H9 (cell line): ENCODE data around the gene NOC3L. TPM values are rescaled to one million over a fixed set of nuclear protein-coding genes. Genes with fewer than 3 reads are reported as not detected.

Experiments
- DNase-seq: peaks from one replicate; pipeline ENCODE4 v3.0.0-alpha.2; 2017
- H2AFZ ChIP-seq: one replicate; pipeline ENCODE4 v1.6.1; 2013; ENCODE audit warnings: mild to moderate bottlenecking, low read length, control low read depth, moderate library complexity
- H2AK5ac ChIP-seq: 2 replicates; pipeline ENCODE4 v1.6.1; 2013; ENCODE audit warnings: low read length, control low read depth, mixed read lengths; ENCODE audit not compliant: insufficient read length
- H2BK120ac ChIP-seq: one replicate; pipeline ENCODE4 v1.6.1; 2013; ENCODE audit warnings: low read depth, mild to moderate bottlenecking, low read length, control low read depth, inconsistent platforms; ENCODE audit not compliant: poor library complexity, severe bottlenecking
- H2BK12ac ChIP-seq: 2 replicates; pipeline ENCODE4 v1.6.1; 2013; ENCODE audit warnings: low read length, control low read depth, mixed read lengths, low read depth; ENCODE audit not compliant: insufficient read length
- H2BK15ac ChIP-seq: 2 replicates; pipeline ENCODE4 v1.6.1; 2013; ENCODE audit warnings: low read depth, low read length, control low read depth
- H2BK20ac ChIP-seq: one replicate; pipeline ENCODE4 v1.6.1; 2013; ENCODE audit warnings: low read depth, mild to moderate bottlenecking, low read length, control low read depth, inconsistent platforms; ENCODE audit not compliant: poor library complexity, severe bottlenecking
- H2BK5ac ChIP-seq: 2 replicates; pipeline ENCODE4 v1.6.1; 2013; ENCODE audit warnings: low read length, control low read depth, mixed read lengths; ENCODE audit not compliant: insufficient read length
- H3K14ac ChIP-seq: 2 replicates; pipeline ENCODE4 v1.6.1; 2013; ENCODE audit warnings: low read length, control low read depth; ENCODE audit not compliant: insufficient read depth
- H3K18ac ChIP-seq: 2 replicates; pipeline ENCODE4 v1.6.1; 2013; ENCODE audit warnings: low read depth, mild to moderate bottlenecking, mixed read lengths, low read length, control low read depth; ENCODE audit not compliant: insufficient read length
- H3K23ac ChIP-seq: 2 replicates; pipeline ENCODE4 v1.6.1; 2013; ENCODE audit warnings: low read length, control low read depth, mixed read lengths, low read depth; ENCODE audit not compliant: insufficient read length
- H3K23me2 ChIP-seq: 2 replicates; pipeline ENCODE4 v1.6.1; 2013; ENCODE audit warnings: low read depth, mild to moderate bottlenecking, mixed read lengths, low read length, control low read depth; ENCODE audit not compliant: insufficient read length, poor library complexity, severe bottlenecking
- H3K27ac ChIP-seq: 2 replicates; pipeline ENCODE4 v1.5.1; 2013; ENCODE audit warnings: low read length, control low read depth, mixed read lengths, low read depth; ENCODE audit not compliant: insufficient read length
- H3K27me3 ChIP-seq: 2 replicates; pipeline ENCODE4 v1.6.1; 2013; ENCODE audit warnings: low read length, control low read depth, inconsistent platforms; ENCODE audit not compliant: insufficient read depth
- H3K4ac ChIP-seq: 2 replicates; pipeline ENCODE4 v1.6.1; 2013; ENCODE audit warnings: low read depth, mild to moderate bottlenecking, control low read depth, inconsistent platforms, low read length, moderate library complexity
- H3K4me1 ChIP-seq: 2 replicates; pipeline ENCODE4 v1.6.1; 2013; ENCODE audit warnings: low read length, control low read depth, inconsistent platforms; ENCODE audit not compliant: insufficient read depth
- H3K4me2 ChIP-seq: 2 replicates; pipeline ENCODE4 v1.6.1; 2013; ENCODE audit warnings: low read length, control low read depth, mixed read lengths; ENCODE audit not compliant: insufficient read length, insufficient read depth
- H3K56ac ChIP-seq: 2 replicates; pipeline ENCODE4 v1.6.1; 2013; ENCODE audit warnings: low read depth, mild to moderate bottlenecking, mixed read lengths, low read length, control low read depth; ENCODE audit not compliant: insufficient read length
- H3K79me1 ChIP-seq: 2 replicates; pipeline ENCODE4 v1.6.1; 2013; ENCODE audit warnings: low read depth, mild to moderate bottlenecking, moderate library complexity, low read length, control low read depth, inconsistent platforms; ENCODE audit not compliant: insufficient read depth, poor library complexity, severe bottlenecking
- H3K79me2 ChIP-seq: 2 replicates; pipeline ENCODE4 v1.6.1; 2013; ENCODE audit warnings: low read length, control low read depth, inconsistent platforms; ENCODE audit not compliant: insufficient read depth
- H3K9ac ChIP-seq: 2 replicates; pipeline ENCODE4 v1.6.1; 2013; ENCODE audit warnings: low read length, control low read depth, mixed read lengths; ENCODE audit not compliant: insufficient read length; ENCODE audit errors: extremely low read depth
- H3K9me3 ChIP-seq: one replicate; pipeline ENCODE4 v1.6.1; 2013; ENCODE audit warnings: low read depth, low read length, inconsistent platforms; ENCODE audit not compliant: control insufficient read depth
- H3T11ph ChIP-seq: one replicate; pipeline ENCODE4 v1.6.1; 2013; ENCODE audit warnings: mild to moderate bottlenecking, low read length, control low read depth, inconsistent platforms
- H4K20me1 ChIP-seq: one replicate; pipeline ENCODE4 v1.6.1; 2013; ENCODE audit not compliant: control insufficient read depth, insufficient read length, insufficient read depth
- H4K5ac ChIP-seq: 2 replicates; pipeline ENCODE4 v1.6.1; 2013; ENCODE audit warnings: low read depth, mild to moderate bottlenecking, mixed read lengths, low read length, control low read depth; ENCODE audit not compliant: insufficient read length
- H4K8ac ChIP-seq: replicated peaks from 2 replicates; pipeline ENCODE4 v1.6.1; 2013; ENCODE audit warnings: low read length, control low read depth, mixed read lengths, low read depth; ENCODE audit not compliant: insufficient read length
- H4K91ac ChIP-seq: 2 replicates; pipeline ENCODE4 v1.6.1; 2013; ENCODE audit warnings: low read depth, mild to moderate bottlenecking, moderate library complexity, mixed read lengths, low read length, control low read depth; ENCODE audit not compliant: insufficient read length
- H3K27ac Mint-ChIP-seq, 3 experiments: 2 replicates in 2 of 3; 3 replicates in 1 of 3; pipeline ENCODE4 v1.8.0; 2020 to 2021; ENCODE audit warnings: mixed read lengths in 3 of 3, mild to moderate bottlenecking in 1 of 3, moderate library complexity in 1 of 3
- H3K27me3 Mint-ChIP-seq: 2 replicates; pipeline ENCODE4 v1.8.0; 2021; ENCODE audit warnings: low read depth, mild to moderate bottlenecking, moderate library complexity, mixed read lengths
- H3K36me3 Mint-ChIP-seq, 3 experiments: 2 replicates in 2 of 3; 3 replicates in 1 of 3; pipeline ENCODE4 v1.8.0; 2020 to 2021; ENCODE audit warnings: low read depth in 3 of 3, mixed read lengths in 3 of 3; ENCODE audit not compliant: insufficient read depth in 1 of 3
- H3K4me1 Mint-ChIP-seq, 2 experiments: 2 replicates each; pipeline ENCODE4 v1.8.0; 2020; ENCODE audit warnings: mixed read lengths in 2 of 2
- H3K4me3 Mint-ChIP-seq, 2 experiments: 2 replicates in 1 of 2; 3 replicates in 1 of 2; pipeline ENCODE4 v1.8.0; 2020 to 2021; ENCODE audit warnings: mild to moderate bottlenecking in 2 of 2, mixed read lengths in 2 of 2, moderate library complexity in 1 of 2
- H3K9me3 Mint-ChIP-seq, 2 experiments: 2 replicates in 1 of 2; 3 replicates in 1 of 2; pipeline ENCODE4 v1.8.0; 2020; ENCODE audit warnings: mild to moderate bottlenecking in 2 of 2, mixed read lengths in 2 of 2, moderate library complexity in 1 of 2
- whole genome bisulfite sequencing: extraction: QIAGEN DNeasy Blood & Tissue Kit; methylation state at CpG from one replicate; pipeline ENCODE4 v1.1.7; 2013; ENCODE audit warnings: missing lambda C conversion rate, low lambda C conversion rate, mixed read lengths; ENCODE audit not compliant: insufficient read length; ENCODE audit errors: extremely low coverage; 5-methylcytosine and 5-hydroxymethylcytosine counted together
- total RNA-seq: library from RNA; stranded (reverse); gene quantifications from 2 replicates; pipeline ENCODE4 v1.2.1, GENCODE V29; 2021
- TF ChIP-seq, protein P1 (sequence below): fragments of 200-600 bp; sonication (generic); conservative IDR thresholded peaks from 3 replicates; pipeline ENCODE4 v1.8.0; 2021; ENCODE audit warnings: antibody characterized with exemption, mild to moderate bottlenecking

NOC3L gene
- total RNA-seq, 1 experiment from 2014 or later, result 35.8 TPM

DNA sequence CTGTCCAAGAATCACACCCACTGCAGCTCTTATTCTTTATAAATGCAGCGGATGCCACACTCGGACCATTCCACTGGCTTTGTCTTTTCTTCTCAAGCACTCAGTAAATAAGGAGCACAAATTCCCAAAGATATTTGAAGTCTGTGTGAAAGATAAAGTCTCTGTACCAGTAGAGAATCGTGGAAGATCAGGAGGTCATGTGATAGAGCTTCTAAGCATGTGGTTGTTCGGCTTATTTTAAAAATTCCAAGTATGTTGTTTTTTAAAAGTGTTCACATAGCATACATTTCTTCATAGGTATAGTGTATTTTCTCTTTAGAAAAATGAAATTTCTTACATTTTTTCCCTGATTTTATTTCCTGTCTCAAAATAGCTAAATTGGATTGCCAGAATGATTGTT is 75.8 kb downstream of the NOC3L start:
- Histone ChIP-seq H2AK5ac (no peak overlapping the region), H4K20me1 (no peaks in the 10 kb centered on the region), H3K4me2 (no peak overlapping the region), H3K27ac (no peak overlapping the region), H3K4me1 (0 out of 2 replicates have a peak, but pooled peaks cover 9% of the 10 kb centered on the region), H3K27me3 (no peaks in the 10 kb centered on the region), H3K14ac (no peak overlapping the region), H3K56ac (no peak overlapping the region), H3K79me1 (no peaks in the 10 kb centered on the region), H3K4ac (no peak overlapping the region), H3K23ac (no peak overlapping the region), H2BK5ac (no peak overlapping the region), H2BK20ac (no peak overlapping the region), H3K23me2 (no peaks in the 10 kb centered on the region), H2BK15ac (no peak overlapping the region), H4K8ac (no peak overlapping the region), H4K91ac (no peak overlapping the region), H3K9me3 (no peaks in the 10 kb centered on the region), H2AFZ (no peak overlapping the region), H3K79me2 (no peaks in the 10 kb centered on the region), H2BK12ac (no peak overlapping the region), H3K18ac (no peak overlapping the region), H2BK120ac (no peak overlapping the region), H3T11ph (no peak overlapping the region), H3K9ac (no peak overlapping the region), H4K5ac (no peak overlapping the region)
- Mint-ChIP-seq H3K27me3 (peaks cover 2% of the 10 kb centered on the region), H3K27ac (no peak overlapping the region), H3K4me3 (no peak overlapping the region), H3K36me3 (no peaks in the 10 kb centered on the region), H3K9me3 (no peaks in the 10 kb centered on the region), H3K4me1 (peaks cover 18 to 21% of the 10 kb centered on the region in 2 experiments)
- DNase-seq, result no peak
- no CpG with 5 or more reads among the region's 4 CpGs for WGBS
- TF ChIP-seq, protein P1, sequence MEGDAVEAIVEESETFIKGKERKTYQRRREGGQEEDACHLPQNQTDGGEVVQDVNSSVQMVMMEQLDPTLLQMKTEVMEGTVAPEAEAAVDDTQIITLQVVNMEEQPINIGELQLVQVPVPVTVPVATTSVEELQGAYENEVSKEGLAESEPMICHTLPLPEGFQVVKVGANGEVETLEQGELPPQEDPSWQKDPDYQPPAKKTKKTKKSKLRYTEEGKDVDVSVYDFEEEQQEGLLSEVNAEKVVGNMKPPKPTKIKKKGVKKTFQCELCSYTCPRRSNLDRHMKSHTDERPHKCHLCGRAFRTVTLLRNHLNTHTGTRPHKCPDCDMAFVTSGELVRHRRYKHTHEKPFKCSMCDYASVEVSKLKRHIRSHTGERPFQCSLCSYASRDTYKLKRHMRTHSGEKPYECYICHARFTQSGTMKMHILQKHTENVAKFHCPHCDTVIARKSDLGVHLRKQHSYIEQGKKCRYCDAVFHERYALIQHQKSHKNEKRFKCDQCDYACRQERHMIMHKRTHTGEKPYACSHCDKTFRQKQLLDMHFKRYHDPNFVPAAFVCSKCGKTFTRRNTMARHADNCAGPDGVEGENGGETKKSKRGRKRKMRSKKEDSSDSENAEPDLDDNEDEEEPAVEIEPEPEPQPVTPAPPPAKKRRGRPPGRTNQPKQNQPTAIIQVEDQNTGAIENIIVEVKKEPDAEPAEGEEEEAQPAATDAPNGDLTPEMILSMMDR, result no peak
